Anterior cingulate cortex (tissue), 58 donors: ENCODE measurements around the gene SLC12A4.
"Not testable (repeated sequence)": the region's sequence is repeated elsewhere in the genome, so short reads cannot be mapped to it uniquely, and the experiment has no call there.

ENCODE experiments used
- DNase-seq, 58 donors: peaks; one replicate each; lab custom pipeline; 2025; lab: John Stamatoyannopoulos, UW

The SLC12A4 gene

DNA sequence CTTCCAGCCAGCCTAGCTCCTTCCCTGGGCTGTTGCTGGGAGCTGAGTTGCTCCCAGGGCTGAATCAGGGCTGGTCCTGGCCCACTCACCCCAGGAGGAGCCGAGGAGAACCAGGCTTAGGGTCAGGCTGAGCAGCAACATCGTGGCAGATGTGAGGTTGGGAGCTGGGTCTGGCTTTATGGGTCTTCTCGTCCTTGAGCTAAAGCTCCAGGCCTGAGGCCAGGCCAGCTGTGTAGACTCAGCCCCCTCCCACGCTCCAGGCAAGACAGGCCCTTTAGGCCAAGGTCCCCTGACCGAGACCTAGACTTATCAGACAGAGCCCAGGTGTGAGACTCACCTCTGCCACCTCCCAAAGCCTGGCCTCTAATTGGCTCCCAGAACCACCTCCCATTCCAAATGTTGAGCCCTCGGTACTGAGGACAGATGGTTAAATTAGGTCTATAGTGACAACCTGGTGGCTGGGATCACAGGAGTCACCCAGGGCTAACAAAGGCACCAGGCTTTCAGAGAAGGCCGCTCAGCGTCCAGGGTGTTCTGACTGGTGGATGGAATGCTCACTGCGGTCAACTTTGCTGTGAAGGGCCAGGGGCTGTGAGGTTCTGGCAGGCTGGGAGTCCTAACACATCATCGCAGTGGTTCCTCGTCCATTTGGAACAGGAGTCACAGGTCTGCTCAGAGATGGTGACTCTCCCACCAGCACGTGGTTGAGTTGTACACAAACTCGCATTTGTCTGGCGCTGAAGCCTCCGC lies 36.5 kb downstream of the SLC12A4 start, which contains the start of gene CTRL:
Gene CTRL, minus strand, starts transcription at position 151 of the 750 bp plus-strand sequence. Its CDS starts 10 bp downstream, at position 141.
- no peak for DNase-seq

DNA sequence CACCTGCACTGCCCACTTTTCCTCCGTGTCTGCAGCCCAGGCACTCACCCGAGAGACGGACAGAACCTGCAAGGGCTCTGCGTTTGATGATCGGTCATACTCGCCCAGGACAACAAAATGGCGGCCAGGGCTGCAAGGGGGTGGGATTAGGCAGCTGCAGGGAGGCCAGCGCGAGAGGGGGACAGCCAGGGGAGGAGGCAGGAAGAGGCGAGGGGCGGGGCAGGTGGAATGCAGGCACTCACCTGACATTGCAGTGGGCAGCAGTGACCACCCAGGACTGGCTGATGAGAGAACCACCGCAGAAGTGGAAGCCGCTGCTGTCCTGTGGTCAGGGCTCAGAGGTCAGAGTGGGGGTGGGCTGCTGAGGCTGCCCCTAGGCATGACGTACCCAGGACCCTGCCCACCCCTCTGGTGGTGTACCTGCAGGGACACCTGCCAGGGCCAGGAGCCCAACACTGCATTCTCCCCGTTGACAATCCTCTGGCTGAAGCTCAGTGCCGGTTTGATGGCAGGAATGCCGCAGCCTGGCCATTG lies 37.7 kb downstream of the SLC12A4 start:
- no peak for DNase-seq

DNA sequence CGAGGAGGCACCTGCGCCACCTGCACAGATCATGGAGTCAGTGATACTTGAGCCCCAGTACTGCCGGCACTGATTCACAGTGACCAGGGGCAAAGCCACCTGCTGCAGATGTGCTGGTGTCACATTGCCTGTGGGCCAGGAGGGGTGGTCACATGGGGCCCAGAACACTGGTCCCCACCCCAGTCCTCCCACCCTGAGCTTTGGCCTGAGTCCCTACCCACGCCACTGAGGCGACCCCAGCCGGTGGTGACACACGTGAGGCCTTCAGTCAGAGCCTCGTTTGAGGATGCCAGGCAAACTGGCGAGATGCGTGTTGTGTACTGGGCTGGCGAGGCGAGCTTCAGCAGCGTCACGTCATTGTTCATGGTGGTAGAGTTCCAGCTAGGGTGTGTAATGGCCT lies 38.2 kb downstream of the SLC12A4 start:
- no peak for DNase-seq

DNA sequence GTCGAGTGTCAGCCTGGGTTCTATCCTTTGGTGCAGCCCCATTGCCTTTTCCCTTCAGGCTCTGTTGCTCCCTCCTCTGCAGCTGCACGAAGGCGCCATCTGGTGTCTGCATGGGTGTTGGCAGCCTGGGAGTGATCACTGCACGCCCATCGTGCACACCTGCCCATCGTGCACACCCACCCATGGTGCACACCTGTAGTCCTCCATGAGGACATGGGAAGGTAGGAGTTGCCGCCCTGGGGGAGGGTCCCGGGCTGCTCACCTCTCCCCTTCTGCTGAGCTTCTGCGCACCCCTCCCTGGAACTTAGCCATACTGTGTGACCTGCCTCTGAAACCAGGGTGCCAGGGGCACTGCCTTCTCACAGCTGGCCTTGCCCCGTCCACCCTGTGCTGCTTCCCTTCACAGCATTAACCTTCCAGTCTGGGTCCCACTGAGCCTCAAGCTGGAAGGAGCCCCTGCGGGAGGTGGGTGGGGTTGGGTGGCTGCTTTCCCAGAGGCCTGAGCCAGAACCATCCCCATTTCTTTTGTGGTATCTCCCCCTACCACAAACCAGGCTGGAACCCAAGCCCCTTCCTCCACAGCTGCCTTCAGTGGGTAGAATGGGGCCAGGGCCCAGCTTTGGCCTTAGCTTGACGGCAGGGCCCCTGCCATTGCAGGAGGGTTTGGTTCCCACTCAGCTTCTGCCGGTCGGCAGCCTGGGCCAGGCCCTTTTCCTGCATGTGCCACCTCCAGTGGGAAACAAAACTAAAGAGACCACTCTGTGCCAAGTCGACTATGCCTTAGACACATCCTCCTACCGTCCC lies 39.7 kb downstream of the SLC12A4 start:
- peak in 53 of 58 donors; percentile 15 to 83 (median 58) for DNase-seq

DNA sequence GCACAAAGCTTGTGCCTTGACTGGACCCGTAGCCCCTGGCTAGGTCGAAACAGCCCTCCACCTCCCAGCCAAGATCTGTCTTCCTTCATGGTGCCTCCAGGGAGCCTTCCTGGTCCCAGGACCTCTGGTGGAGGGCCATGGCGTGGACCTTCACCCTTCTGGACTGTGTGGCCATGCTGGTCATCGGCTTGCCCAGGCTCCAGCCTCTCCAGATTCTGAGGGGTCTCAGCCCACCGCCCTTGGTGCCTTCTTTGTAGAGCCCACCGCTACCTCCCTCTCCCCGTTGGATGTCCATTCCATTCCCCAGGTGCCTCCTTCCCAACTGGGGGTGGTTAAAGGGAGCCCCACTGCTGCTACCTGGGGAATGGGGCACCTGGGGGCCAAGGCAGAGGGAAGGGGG lies 40.3 kb downstream of the SLC12A4 start:
- DNase-seq: no peak

DNA sequence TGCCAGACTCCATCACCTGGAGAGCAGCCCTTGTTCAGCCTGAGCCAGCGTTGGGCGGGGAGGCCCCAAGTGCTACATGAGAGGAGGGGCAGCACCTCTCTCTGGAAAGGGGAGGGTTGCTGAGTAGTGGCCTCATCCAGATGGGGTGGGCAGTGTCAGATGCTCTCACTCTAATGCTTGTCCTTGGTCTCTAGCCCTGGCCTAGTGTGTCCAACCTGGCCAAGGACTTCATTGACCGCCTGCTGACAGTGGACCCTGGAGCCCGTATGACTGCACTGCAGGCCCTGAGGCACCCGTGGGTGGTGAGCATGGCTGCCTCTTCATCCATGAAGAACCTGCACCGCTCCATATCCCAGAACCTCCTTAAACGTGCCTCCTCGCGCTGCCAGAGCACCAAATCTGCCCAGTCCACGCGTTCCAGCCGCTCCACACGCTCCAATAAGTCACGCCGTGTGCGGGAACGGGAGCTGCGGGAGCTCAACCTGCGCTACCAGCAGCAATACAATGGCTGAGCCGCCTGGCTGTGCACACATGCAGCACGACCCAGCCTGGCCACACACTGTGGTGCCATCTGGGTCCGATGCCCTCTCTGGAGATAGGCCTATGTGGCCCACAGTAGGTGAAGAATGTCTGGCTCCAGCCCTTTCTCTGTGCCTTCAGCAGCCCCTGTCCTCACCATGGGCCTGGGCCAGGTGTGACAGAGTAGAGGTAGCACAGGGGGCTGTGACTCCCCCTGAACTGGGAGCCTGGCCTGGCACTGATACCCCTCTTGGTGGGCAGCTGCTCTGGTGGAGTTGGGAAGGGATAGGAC lies 41.1 kb downstream of the SLC12A4 start:
- DNase-seq: no peak

DNA sequence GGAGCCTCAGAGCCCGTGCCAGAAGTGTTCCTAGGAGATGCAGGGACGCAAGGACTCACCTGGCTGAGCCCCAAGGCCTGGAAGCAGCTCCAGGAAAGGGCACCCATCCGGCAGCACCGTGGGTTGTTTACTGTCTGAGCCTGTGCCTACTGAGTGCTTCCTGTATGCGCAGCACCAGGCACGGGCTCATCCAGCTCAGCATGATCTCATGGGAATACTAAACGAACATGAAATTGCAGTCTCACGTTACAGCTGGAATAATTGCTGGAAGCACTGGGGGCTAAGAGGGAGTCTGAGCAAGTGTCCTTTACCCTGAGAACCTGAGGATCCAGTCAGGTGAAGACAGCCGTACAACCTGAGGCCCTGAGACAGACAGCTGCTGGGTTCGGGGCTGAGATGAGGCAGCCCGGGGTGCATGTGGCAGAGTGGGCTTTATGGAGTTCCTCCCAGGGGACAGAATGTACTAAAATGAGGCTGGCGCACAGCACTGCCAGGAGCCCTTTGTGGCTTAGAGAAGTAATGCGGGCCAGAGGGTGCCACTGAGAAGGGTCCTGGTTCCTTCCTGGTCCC lies 42.2 kb downstream of the SLC12A4 start:
- peak in 39 of 58 donors; percentile 20 to 70 (median 42) for DNase-seq

DNA sequence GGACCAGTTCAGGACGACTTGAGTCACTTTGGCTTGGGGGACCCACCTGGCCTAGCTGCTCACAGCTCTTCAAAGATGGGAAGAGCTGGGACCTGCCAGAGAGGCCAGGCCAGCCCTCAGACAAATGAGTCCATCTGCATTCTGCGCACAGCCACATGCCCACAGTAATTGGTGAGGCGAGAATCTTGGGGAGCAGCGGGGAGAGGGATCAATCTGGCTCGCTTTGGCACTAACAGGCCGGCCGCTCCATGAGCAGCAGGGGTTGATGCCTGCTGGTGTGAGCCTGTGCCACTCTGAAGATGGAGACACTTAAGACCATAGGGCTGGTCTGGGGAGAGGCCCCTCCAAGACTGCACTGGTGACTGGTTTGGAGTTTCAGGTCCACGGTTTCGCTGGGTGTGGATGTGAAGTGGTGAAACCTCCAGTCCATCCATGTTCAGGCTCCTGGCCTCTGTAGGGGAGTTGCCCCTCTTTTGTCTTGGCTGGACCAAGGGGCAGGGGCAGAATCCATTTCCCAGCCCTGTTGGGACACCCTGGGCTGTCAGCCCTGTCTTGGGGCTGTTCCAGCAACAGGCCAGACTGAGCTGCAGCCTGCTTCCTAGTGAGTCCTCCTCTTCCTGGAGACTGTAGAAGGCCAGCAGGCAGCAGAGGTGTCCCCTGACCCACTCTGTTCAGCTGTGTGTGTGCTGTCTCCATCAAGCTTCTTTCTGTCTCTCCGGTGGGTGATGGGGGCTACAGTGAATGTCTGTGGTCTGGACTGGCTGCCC lies 44.1 kb downstream of the SLC12A4 start:
- DNase-seq: peak in 2 of 58 donors; percentile 16 to 41

DNA sequence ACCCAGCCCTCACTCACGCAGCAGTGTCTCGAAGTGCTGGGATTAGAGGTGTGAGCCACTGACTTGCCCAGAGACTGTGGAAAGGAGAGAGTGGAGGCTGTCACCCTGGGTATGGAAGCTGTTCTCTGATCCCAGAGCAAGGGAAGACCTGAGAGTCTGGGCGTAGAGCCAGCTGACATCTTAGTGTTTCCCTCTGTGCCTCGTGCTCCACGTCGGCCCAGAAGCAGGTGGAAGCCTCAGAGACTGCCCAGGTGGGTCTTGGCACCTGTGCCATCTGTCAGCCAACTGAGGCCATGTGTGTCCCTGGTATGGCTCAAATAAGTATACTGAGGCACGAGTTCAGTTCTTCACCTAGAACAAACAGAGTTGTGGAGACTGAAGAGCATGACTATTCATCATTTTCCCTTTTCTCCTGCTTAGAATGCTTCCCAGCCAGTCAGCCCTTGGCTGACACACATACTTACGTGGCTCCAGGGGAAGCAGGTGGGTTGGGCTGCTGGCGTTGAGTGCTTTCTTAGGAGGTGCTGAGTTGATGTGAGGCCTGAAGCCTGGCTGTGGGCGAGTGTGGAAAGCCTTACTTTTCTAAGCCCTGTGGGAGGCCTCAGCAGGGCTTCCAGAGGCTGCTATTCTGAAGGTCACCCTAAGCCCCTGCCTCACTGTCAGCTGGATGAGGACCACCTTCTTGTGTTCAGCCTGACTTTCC lies 44.9 kb downstream of the SLC12A4 start:
- DNase-seq: peak in 22 of 58 donors; percentile 19 to 58 (median 36)

DNA sequence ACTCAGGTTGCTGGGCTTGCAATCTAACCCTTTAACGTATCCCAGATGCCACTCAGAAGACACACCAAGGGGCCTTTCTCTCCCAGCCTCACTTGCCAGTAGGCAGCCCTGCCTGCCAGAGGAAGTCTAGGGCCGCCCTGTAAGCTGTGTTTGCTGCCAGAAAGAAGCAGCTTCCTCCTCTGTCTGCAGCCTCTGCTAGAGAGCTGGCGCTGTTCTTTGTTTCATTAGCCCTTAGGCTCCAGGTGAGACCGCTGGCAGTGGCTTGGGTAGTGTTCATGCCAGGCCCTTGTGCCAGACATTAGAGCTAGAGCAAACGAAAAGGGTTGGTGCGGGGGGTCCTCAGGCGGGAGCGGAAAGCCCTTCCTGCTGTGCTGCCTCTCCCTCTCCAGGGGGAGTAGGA lies 45.7 kb downstream of the SLC12A4 start:
- no peak for DNase-seq

DNA sequence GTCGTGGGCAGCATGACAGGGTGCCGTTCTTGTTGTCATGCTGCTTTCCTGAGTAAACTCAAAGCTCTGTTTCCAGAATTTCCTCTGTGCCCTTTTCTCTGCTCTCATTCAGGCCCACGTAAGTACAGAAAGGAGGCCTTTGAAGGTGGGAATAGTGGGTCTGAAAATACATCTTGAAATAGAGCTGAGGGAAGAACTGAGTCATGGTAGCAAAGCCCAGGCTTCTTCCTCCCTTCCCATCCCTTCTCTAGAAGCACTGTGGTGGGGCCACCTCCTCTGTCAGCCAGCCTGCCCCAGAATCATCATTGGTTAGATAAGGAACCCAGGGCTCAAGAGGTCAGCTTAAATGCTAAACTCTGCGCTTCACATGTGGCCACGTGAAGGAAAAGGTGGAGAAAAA lies 46.2 kb downstream of the SLC12A4 start:
- peak in 2 of 58 donors; percentile 17 to 42 for DNase-seq

DNA sequence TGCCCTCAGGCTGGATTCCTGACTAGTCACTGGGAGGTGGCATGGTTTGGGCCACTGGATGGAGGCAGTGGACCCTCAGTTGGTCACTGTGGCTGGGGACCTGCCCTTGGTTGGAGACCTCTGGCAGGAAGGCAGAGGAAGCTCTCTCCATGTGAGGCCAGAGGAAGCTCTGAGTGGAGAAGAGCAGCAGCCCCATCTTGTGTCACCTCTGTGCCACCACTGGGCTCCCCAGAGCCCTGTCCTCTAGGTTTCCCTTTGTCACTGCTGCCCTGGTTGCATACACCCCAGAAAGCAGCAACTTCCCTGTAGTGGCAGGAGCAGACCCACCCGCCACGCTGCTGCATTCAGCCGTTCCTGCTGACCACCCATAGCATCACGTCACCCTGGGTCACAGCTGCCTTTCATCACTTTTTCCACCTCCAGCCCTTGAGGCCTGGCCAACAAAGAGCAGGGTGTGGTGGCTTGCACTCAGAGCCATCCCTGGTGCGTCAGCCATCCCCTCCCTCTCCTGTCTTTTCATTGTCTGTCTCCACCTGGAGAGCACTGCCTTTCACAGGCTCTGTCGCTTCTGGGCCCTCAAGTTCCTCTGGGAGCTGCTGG lies 48.7 kb downstream of the SLC12A4 start:
- no peak for DNase-seq

DNA sequence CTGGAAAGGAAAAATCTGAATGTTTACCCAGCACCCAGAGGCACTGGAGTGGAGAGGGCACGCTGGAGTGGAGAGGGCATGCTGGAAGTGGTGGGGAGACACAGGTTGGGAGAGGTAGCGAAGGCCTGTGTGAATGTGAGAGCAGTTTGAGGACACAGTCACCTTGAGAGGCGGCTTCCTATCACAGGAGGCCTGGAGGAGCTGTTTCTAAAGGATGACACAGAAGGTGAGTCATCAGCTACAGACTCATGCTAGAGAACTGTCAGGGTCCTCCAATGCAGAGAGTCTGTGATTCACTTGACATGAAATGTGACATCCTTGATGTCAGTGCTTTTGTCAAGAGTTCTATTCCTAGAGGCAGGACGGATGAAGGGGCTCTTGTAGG lies 50.6 kb downstream of the SLC12A4 start:
- DNase-seq: peak in 9 of 58 donors; percentile 21 to 62 (median 54)

DNA sequence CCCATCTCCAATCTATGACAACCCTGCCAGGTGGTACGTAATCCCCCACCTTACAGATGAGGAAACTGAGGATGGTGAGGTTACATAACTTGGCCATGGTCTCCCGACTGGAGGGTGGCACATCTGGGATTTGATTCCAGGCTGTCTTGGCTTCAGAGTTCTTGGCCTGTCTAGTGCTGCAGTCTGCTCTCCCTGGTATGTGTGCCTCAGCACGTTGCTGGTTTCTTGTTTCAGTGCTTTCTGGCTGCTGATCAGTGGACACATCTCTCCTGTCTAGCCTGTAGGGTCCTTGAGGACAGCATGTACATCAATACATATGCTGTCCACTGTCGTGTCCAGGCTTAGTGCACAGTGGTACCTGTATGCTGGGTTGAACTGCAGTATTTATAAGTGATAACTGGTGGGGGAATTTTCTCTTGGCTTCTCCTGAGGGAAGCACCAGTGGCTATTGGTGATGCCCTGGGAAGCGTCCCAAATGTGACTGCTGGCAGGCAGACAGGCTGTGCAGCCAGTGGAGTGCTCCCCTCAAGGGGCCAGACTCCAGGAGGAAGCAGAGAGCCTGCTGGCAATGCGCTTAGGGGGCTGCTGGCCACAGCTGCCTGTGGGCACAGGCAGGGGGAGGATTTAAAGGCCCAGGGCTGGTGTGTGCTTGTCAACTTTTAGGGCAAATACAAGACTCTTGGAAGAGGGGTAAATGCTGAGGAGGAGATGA lies 51.1 kb downstream of the SLC12A4 start:
- peak in 49 of 58 donors; percentile 23 to 83 (median 57) for DNase-seq

DNA sequence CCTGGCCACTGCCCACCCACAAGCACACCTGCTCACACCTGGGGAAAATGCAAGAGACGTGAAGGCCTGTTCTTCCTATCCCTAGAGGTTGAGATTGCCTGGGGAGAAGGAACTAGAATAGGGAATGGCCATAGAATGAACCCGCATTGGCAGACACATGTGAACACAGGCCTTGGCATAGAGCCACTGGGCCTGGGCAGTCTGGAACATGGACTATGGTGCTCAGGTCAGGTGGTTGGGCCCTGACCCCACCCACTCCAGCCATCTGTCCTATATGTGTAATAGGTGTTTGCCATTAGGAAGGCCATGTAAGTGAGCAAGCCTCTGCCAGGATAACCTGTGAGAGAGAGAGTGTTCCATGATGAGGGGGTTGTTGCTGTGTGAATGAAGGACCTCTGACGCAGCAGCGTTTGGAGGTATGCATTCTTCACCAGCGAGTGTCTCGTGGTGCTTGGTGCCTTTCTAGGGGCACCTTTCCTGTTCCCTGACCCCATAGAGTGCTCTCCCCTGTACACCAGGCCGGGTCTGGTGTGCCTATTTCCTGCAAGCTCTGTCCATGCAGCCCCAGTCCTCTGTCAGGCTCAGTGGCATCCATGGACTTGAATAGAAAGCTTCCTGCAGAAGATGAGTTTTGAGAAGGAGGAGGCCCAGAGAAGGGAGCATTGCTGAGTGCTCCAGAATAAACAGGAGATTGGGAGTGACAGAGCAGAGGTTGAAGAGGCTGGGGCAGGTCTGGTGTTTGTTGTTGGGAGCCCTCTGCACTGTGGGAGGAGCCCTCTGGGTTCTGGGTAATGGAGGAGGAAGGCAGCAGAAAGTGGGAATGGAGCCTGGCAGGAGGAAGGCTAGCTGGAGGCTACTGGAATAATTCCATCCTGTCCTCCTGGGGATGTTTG lies 52.4 kb downstream of the SLC12A4 start:
- DNase-seq: no peak

DNA sequence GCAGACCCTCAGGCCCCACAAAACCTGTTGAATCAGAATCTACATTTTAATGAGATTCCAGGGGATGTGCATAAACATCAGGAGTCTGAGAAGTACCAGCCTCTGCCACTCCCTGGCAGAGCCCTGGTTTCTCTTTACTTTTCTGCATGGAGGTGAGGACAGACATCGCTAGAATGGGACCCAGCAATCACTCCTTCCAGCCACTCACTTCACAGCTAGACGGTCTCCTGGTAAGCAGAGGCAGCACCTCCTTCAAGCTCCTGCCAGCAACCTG lies 53.0 kb downstream of the SLC12A4 start:
- not testable (repeated sequence) for DNase-seq
